ENCODE data around the gene PITPNM3.

PITPNM3 gene

GRCh38 chr17:6551356-6551755 is 5.0 kb downstream of the PITPNM3 start:
- DNase-seq = no peak

- no peak for DNase-seq
These were observed 6.8 kb downstream of the PITPNM3 start for GRCh38 chr17:6549384-6550036.

GRCh38 chr17:6548578-6549330 is 7.6 kb downstream of the PITPNM3 start:
- no peak for DNase-seq

- DNase-seq = no peak
These were observed 8.3 kb downstream of the PITPNM3 start for GRCh38 chr17:6548034-6548433.

- DNase-seq = no peak
These were observed 9.0 kb downstream of the PITPNM3 start for GRCh38 chr17:6547336-6547735.

- no peak for DNase-seq
These were observed 10.2 kb downstream of the PITPNM3 start for GRCh38 chr17:6546069-6546718.

- DNase-seq = no peak
These were observed 11.1 kb downstream of the PITPNM3 start for GRCh38 chr17:6545291-6545690.

GRCh38 chr17:6544011-6544370 is 12.4 kb downstream of the PITPNM3 start:
- DNase-seq = no peak

- DNase-seq = no peak
These were observed 13.0 kb downstream of the PITPNM3 start for GRCh38 chr17:6543079-6544010.

- DNase-seq = no peak
These were observed 13.8 kb downstream of the PITPNM3 start for GRCh38 chr17:6542577-6542976.

GRCh38 chr17:6541886-6542285 is 14.5 kb downstream of the PITPNM3 start:
- DNase-seq = no peak

- DNase-seq = no peak
These were observed 16.5 kb downstream of the PITPNM3 start for GRCh38 chr17:6539871-6540270.

- no peak for DNase-seq
These were observed 19.7 kb downstream of the PITPNM3 start for GRCh38 chr17:6536566-6537065.

GRCh38 chr17:6536053-6536452 is 20.3 kb downstream of the PITPNM3 start:
- no peak for DNase-seq

GRCh38 chr17:6534846-6535514 is 21.4 kb downstream of the PITPNM3 start:
- DNase-seq = no peak

- DNase-seq = no peak
These were observed 23.9 kb downstream of the PITPNM3 start for GRCh38 chr17:6532441-6532885.

GRCh38 chr17:6531575-6531974 is 24.8 kb downstream of the PITPNM3 start:
- DNase-seq = no peak

- no peak for DNase-seq
These were observed 25.9 kb downstream of the PITPNM3 start for GRCh38 chr17:6530324-6530920.

- DNase-seq = no peak
These were observed 27.8 kb downstream of the PITPNM3 start for GRCh38 chr17:6528557-6528956.

GRCh38 chr17:6526362-6527152 is 29.8 kb downstream of the PITPNM3 start:
- DNase-seq = no peak

- DNase-seq = no peak
These were observed 30.6 kb downstream of the PITPNM3 start for GRCh38 chr17:6525731-6526130.
